Trophoblast cell (in vitro differentiated cells and primary cell): ENCODE measurements around the gene PRKX.

Source experiments
- DNase-seq, 2 donors: peaks; one replicate each; pipeline ENCODE4 v3.0.0-alpha.2; 2016
- H2AFZ ChIP-seq: 2 replicates; pipeline ENCODE4 v1.6.1; 2013; ENCODE audit warnings: low read length, moderate library complexity, mild to moderate bottlenecking; ENCODE audit not compliant: insufficient read depth, poor library complexity
- H2AK5ac ChIP-seq: 2 replicates; pipeline ENCODE4 v1.6.1; 2013; ENCODE audit warnings: mild to moderate bottlenecking, low read length
- H2BK120ac ChIP-seq: 2 replicates; pipeline ENCODE4 v1.6.1; 2013; ENCODE audit warnings: low read length, mild to moderate bottlenecking, moderate library complexity; ENCODE audit not compliant: insufficient read depth, poor library complexity
- H2BK12ac ChIP-seq: 2 replicates; pipeline ENCODE4 v1.6.1; 2013; ENCODE audit warnings: mild to moderate bottlenecking, low read length, moderate library complexity
- H2BK5ac ChIP-seq: 2 replicates; pipeline ENCODE4 v1.6.1; 2013; ENCODE audit warnings: low read length, low read depth, moderate library complexity, mild to moderate bottlenecking; ENCODE audit not compliant: poor library complexity
- H3K14ac ChIP-seq: 2 replicates; pipeline ENCODE4 v1.6.1; 2013; ENCODE audit warnings: mild to moderate bottlenecking, low read length
- H3K18ac ChIP-seq: 2 replicates; pipeline ENCODE4 v1.6.1; 2013; ENCODE audit warnings: mild to moderate bottlenecking, low read length
- H3K23ac ChIP-seq: 2 replicates; pipeline ENCODE4 v1.6.1; 2013; ENCODE audit warnings: low read length
- H3K27ac ChIP-seq: 2 replicates; pipeline ENCODE4 v1.5.1; 2013; ENCODE audit warnings: low read depth, mild to moderate bottlenecking, inconsistent platforms, low read length, moderate library complexity
- H3K27me3 ChIP-seq: 2 replicates; pipeline ENCODE4 v1.6.1; 2013; ENCODE audit warnings: inconsistent platforms, mild to moderate bottlenecking, low read length, moderate library complexity; ENCODE audit not compliant: insufficient read depth
- H3K36me3 ChIP-seq, 2 experiments: 1 replicate in 1 of 2; 2 replicates in 1 of 2; pipeline ENCODE4 v1.6.1; 2013; ENCODE audit warnings: low read length in 2 of 2, mild to moderate bottlenecking in 2 of 2, moderate library complexity in 1 of 2; ENCODE audit not compliant: insufficient read depth in 2 of 2, control insufficient read depth in 1 of 2
- H3K4ac ChIP-seq: 2 replicates; pipeline ENCODE4 v1.6.1; 2013; ENCODE audit warnings: low read depth, mild to moderate bottlenecking, low read length, moderate library complexity
- H3K4me1 ChIP-seq, 2 experiments: 1 replicate in 1 of 2; 2 replicates in 1 of 2; pipeline ENCODE4 v1.6.1; 2013; ENCODE audit warnings: low read length in 2 of 2, mild to moderate bottlenecking in 2 of 2, moderate library complexity in 1 of 2; ENCODE audit not compliant: insufficient read depth in 2 of 2, control insufficient read depth in 1 of 2
- H3K4me2 ChIP-seq: 2 replicates; pipeline ENCODE4 v1.6.1; 2013; ENCODE audit warnings: inconsistent platforms, mild to moderate bottlenecking, low read length, moderate library complexity
- H3K4me3 ChIP-seq: 2 replicates; pipeline ENCODE4 v1.5.1; 2013; ENCODE audit warnings: mild to moderate bottlenecking, low read depth, low read length, inconsistent platforms
- H3K79me1 ChIP-seq: one replicate; pipeline ENCODE4 v1.6.1; 2013; ENCODE audit warnings: low read length
- H3K79me2 ChIP-seq: 2 replicates; pipeline ENCODE4 v1.6.1; 2013; ENCODE audit warnings: low read length, mild to moderate bottlenecking; ENCODE audit not compliant: control insufficient read depth, insufficient read depth, poor library complexity
- H3K9ac ChIP-seq: 2 replicates; pipeline ENCODE4 v1.6.1; 2013; ENCODE audit warnings: mild to moderate bottlenecking, low read length
- H3K9me3 ChIP-seq: 2 replicates; pipeline ENCODE4 v1.6.1; 2013; ENCODE audit warnings: low read depth, mild to moderate bottlenecking, control low read depth, inconsistent platforms, low read length; ENCODE audit not compliant: insufficient read depth
- H4K12ac ChIP-seq: 2 replicates; pipeline ENCODE4 v1.6.1; 2013; ENCODE audit warnings: low read depth, mild to moderate bottlenecking, low read length, moderate library complexity
- H4K8ac ChIP-seq: 2 replicates; pipeline ENCODE4 v1.6.1; 2013; ENCODE audit warnings: low read depth, mild to moderate bottlenecking, low read length, moderate library complexity
- H4K91ac ChIP-seq: one replicate; pipeline ENCODE4 v1.6.1; 2013; ENCODE audit warnings: low read depth, mild to moderate bottlenecking, low read length, moderate library complexity
- WGBS: extraction: QIAGEN DNeasy Blood & Tissue Kit; methylation state at CpG from one replicate; pipeline ENCODE4 v1.1.7; 2013; ENCODE audit warnings: missing lambda C conversion rate; ENCODE audit not compliant: insufficient read length, insufficient coverage; ENCODE audit errors: extremely low coverage; 5-methylcytosine and 5-hydroxymethylcytosine counted together

Gene PRKX

GRCh38 chrX:3680459-3680858, 33.0 kb downstream of the PRKX start:
- Histone ChIP-seq H3K79me1 (no peaks in the 10 kb centered on the region), H2BK12ac (no peak overlapping the region), H3K14ac (no peak overlapping the region), H4K91ac (no peak overlapping the region), H2BK120ac (no peak overlapping the region), H3K18ac (no peak overlapping the region), H2AFZ (no peak overlapping the region), H2BK5ac (no peak overlapping the region), H3K79me2 (no peaks in the 10 kb centered on the region), H3K4me2 (no peak overlapping the region), H3K27ac (no peak overlapping the region), H3K9ac (no peak overlapping the region), H3K27me3 (no peaks in the 10 kb centered on the region), H3K9me3 (no peaks in the 10 kb centered on the region), H4K12ac (no peak overlapping the region), H3K4me1 (no peaks in the 10 kb centered on the region), H3K36me3 (no peaks in the 10 kb centered on the region), H3K23ac (no peak overlapping the region), H3K4me3 (no peak overlapping the region), H2AK5ac (no peak overlapping the region), H3K4ac (no peak overlapping the region), H4K8ac (no peak overlapping the region)
- no CpG with 5 or more reads among the region's 7 CpGs for WGBS
- no peak for DNase-seq

DNA sequence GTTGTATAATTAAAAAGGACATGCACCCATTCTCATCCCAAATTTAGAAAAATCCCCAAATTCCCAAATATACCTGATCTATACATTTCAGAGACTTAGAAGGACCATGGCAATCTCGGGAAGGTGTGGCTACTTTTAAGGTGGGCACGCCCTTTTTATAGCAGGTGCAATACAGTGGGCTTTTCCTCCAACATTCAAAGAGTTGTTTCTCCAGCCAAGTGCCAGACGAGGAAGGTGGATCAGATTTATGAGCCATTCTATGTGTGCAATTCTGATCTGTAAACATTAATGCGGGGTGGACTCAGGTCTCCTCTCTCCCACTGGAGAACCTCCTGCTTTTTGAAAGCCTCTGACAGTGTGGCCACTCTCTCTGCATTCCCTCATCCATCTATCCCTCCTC, 33.8 kb downstream of the PRKX start:
- Histone ChIP-seq H2BK120ac (no peak overlapping the region), H3K79me2 (no peaks in the 10 kb centered on the region), H3K4me2 (no peak overlapping the region), H3K4me1 (no peaks in the 10 kb centered on the region), H3K36me3 (no peaks in the 10 kb centered on the region), H3K14ac (no peak overlapping the region), H4K8ac (no peak overlapping the region), H2BK5ac (no peak overlapping the region), H4K12ac (no peak overlapping the region), H4K91ac (no peak overlapping the region), H3K23ac (no peak overlapping the region), H2AK5ac (no peak overlapping the region), H3K9me3 (no peaks in the 10 kb centered on the region), H3K9ac (no peak overlapping the region), H3K79me1 (no peaks in the 10 kb centered on the region), H3K27me3 (no peaks in the 10 kb centered on the region), H3K18ac (no peak overlapping the region), H3K27ac (no peak overlapping the region), H2AFZ (no peak overlapping the region), H2BK12ac (no peak overlapping the region), H3K4me3 (no peak overlapping the region), H3K4ac (no peak overlapping the region)
- WGBS: no CpG with 5 or more reads among the region's 4 CpGs
- no peak for DNase-seq

DNA sequence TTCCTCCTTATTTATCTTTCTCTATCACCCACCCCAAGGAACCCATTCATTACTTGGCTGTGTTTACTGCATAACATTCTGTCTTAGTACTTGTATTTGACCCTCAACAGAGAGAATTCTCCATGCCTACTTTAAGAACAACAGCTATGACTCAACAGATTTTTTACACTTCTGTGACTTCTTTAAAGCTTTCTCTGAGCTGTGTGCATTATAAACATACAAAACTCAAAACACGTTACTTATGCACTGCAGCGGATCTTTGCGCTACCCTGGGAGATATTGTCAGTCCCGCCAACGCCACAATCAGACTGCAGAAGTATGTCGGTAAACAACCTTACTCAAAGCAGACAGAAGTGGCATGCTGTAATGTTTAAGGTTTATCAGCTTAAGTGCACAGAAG, 35.1 kb downstream of the PRKX start:
- H4K12ac ChIP-seq: no peak overlapping the region
- no peak overlapping the region for H3K4me3 ChIP-seq
- no peak for DNase-seq
- H3K4me1 ChIP-seq: no peaks in the 10 kb centered on the region
- H3K79me2 ChIP-seq: no peaks in the 10 kb centered on the region
- no peak overlapping the region for H3K9ac ChIP-seq
- H3K23ac ChIP-seq: no peak overlapping the region
- no peak overlapping the region for H3K4me2 ChIP-seq
- no CpG with 5 or more reads among the region's 6 CpGs for WGBS
- H3K79me1 ChIP-seq: no peaks in the 10 kb centered on the region
- no peak overlapping the region for H2BK5ac ChIP-seq
- no peak overlapping the region for H2AFZ ChIP-seq
- H4K8ac ChIP-seq: no peak overlapping the region
- H4K91ac ChIP-seq: no peak overlapping the region
- H3K27me3 ChIP-seq: no peaks in the 10 kb centered on the region
- H3K18ac ChIP-seq: no peak overlapping the region
- no peak overlapping the region for H3K14ac ChIP-seq
- H2AK5ac ChIP-seq: no peak overlapping the region
- H2BK120ac ChIP-seq: no peak overlapping the region
- H2BK12ac ChIP-seq: no peak overlapping the region
- no peaks in the 10 kb centered on the region for H3K9me3 ChIP-seq
- no peak overlapping the region for H3K4ac ChIP-seq
- peaks cover 0 to 4% of the 10 kb centered on the region in 2 experiments for H3K36me3 ChIP-seq
- no peak overlapping the region for H3K27ac ChIP-seq

- no peaks in the 10 kb centered on the region for H3K79me1 ChIP-seq
- no peak overlapping the region for H3K4me2 ChIP-seq
- H3K79me2 ChIP-seq: no peaks in the 10 kb centered on the region
- no peaks in the 10 kb centered on the region for H3K4me1 ChIP-seq
- H3K4ac ChIP-seq: no peak overlapping the region
- H3K18ac ChIP-seq: no peak overlapping the region
- H3K9ac ChIP-seq: no peak overlapping the region
- no peak for DNase-seq
- no peak overlapping the region for H4K91ac ChIP-seq
- H3K27ac ChIP-seq: no peak overlapping the region
- no peak overlapping the region for H3K23ac ChIP-seq
- no CpG with 5 or more reads among the region's 8 CpGs for WGBS
- H2AFZ ChIP-seq: no peak overlapping the region
- H3K27me3 ChIP-seq: no peaks in the 10 kb centered on the region
- no peak overlapping the region for H3K4me3 ChIP-seq
- no peak overlapping the region for H2BK120ac ChIP-seq
- no peak overlapping the region for H4K12ac ChIP-seq
- H3K14ac ChIP-seq: no peak overlapping the region
- H2BK5ac ChIP-seq: no peak overlapping the region
- H4K8ac ChIP-seq: no peak overlapping the region
- H3K9me3 ChIP-seq: no peaks in the 10 kb centered on the region
- H2AK5ac ChIP-seq: no peak overlapping the region
- peaks cover 6 to 17% of the 10 kb centered on the region in 2 experiments for H3K36me3 ChIP-seq
- H2BK12ac ChIP-seq: no peak overlapping the region
These were observed 38.6 kb downstream of the PRKX start for GRCh38 chrX:3674881-3675280.
